Coronary artery (tissue), 2 donors: ENCODE data around the gene CTNNA3.
A peak's percentile ranks its signal among the peaks of the same experiment; 100 is the strongest.

Experiments
- DNase-seq: peaks from one replicate; pipeline ENCODE4 v3.0.0-alpha.2; 2017; ENCODE audit warnings: low spot score
- H3K27ac ChIP-seq, 2 donors: fragments of 200-600 bp; sonication (generic); one replicate each; pipeline ENCODE4 v1.5.1; 2016 to 2019
- H3K4me3 ChIP-seq: fragments of 200-600 bp; sonication (generic); 2 replicates; pipeline ENCODE4 v1.5.1; 2016; ENCODE audit warnings: mild to moderate bottlenecking, moderate library complexity
- CTCF ChIP-seq: fragments of 200-600 bp; sonication (generic); IDR thresholded peaks from one replicate; pipeline ENCODE4 v1.5.1; 2019; ENCODE audit warnings: antibody characterized with exemption

Gene CTNNA3

GRCh38 chr10:66805612-66806011, 890.4 kb downstream of the CTNNA3 start:
- Histone ChIP-seq H3K4me3 (no peak overlapping the region), H3K27ac (no peak overlapping the region)
- no peak for TF ChIP-seq CTCF
- no peak for DNase-seq

GRCh38 chr10:66804962-66805361, 891.0 kb downstream of the CTNNA3 start:
- Histone ChIP-seq H3K27ac (no peak overlapping the region), H3K4me3 (no peak overlapping the region)
- no peak for DNase-seq
- TF ChIP-seq CTCF, result no peak

GRCh38 chr10:66803174-66803573, 892.8 kb downstream of the CTNNA3 start:
- DNase-seq, result no peak
- no peak for TF ChIP-seq CTCF
- H3K4me3 ChIP-seq, result no peak overlapping the region
- no peak overlapping the region for H3K27ac ChIP-seq

- no peak for DNase-seq
- no peak for TF ChIP-seq CTCF
- H3K4me3 ChIP-seq, result no peak overlapping the region
- H3K27ac ChIP-seq, result no peak overlapping the region
Measured at GRCh38 chr10:66799474-66799873, 896.5 kb downstream of the CTNNA3 start.

- no peak for DNase-seq
- no peak overlapping the region for H3K27ac ChIP-seq
- H3K4me3 ChIP-seq, result no peak overlapping the region
- no peak for TF ChIP-seq CTCF
Measured at GRCh38 chr10:66795866-66796265, 900.1 kb downstream of the CTNNA3 start.

- no peak for TF ChIP-seq CTCF
- no peak for DNase-seq
- no peak overlapping the region for H3K4me3 ChIP-seq
- H3K27ac ChIP-seq, result no peak overlapping the region
Measured at GRCh38 chr10:66792441-66792840, 903.6 kb downstream of the CTNNA3 start.

GRCh38 chr10:66788178-66788987, 907.6 kb downstream of the CTNNA3 start:
- Histone ChIP-seq H3K4me3 (peak overlapping the region; percentile 21), H3K27ac (no peak overlapping the region)
- DNase-seq, result no peak
- no peak for TF ChIP-seq CTCF
